LNCAP (cell line): ENCODE results near the gene STK26.

Experiments used
- TF ChIP-seq, protein P1 (sequence below): fragments of 450-650 bp; IDR thresholded peaks from 2 replicates; pipeline ENCODE4 v1.5.1; 2017; ENCODE audit warnings: mild to moderate bottlenecking

STK26 gene

DNA sequence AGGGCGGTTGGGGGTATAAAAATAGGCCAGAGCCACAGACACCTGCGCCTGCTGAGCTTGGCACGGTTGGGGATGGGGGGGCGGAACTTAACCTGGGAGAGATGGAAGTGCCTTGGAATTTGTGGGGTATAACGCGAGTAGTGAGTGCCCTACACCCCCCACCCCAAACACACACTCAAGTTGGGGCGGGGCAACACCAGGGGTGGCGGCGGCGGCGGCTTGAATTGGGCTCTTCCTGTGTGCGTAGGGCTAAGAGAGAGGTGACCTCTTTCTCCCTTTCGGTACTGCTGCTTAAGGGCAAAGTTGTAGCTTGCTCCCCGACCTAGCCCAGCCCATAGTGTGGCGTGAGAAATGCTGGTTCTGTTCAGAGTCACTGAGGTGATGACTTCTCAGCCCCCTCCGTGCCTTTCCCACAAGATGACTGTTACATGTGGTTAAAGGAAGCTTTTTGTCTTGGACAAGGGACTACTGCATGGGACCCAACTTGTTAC, 839 bp downstream of the STK26 start:
- TF ChIP-seq, protein P1, sequence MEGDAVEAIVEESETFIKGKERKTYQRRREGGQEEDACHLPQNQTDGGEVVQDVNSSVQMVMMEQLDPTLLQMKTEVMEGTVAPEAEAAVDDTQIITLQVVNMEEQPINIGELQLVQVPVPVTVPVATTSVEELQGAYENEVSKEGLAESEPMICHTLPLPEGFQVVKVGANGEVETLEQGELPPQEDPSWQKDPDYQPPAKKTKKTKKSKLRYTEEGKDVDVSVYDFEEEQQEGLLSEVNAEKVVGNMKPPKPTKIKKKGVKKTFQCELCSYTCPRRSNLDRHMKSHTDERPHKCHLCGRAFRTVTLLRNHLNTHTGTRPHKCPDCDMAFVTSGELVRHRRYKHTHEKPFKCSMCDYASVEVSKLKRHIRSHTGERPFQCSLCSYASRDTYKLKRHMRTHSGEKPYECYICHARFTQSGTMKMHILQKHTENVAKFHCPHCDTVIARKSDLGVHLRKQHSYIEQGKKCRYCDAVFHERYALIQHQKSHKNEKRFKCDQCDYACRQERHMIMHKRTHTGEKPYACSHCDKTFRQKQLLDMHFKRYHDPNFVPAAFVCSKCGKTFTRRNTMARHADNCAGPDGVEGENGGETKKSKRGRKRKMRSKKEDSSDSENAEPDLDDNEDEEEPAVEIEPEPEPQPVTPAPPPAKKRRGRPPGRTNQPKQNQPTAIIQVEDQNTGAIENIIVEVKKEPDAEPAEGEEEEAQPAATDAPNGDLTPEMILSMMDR, result no peak

DNA sequence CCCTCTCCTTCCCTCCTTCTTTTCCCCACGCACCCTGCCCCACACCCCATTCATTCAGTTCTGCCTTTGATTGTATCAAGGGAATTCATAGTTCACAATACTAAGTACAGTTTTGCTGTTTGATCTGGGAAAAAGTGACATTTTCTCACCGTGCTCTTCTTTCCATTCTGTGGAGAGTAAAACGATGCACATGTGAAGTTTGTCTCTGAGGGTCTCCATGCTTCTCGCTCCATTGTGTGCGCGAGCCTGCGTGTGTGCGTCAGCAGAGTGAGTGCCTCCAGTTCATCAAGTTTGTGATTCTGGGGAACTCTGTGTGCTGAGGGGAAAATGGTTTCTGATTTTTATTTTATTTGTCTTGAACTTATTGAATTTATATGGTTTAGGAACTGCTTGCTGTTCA, 1.9 kb downstream of the STK26 start:
- TF ChIP-seq, protein P1, result no peak

DNA sequence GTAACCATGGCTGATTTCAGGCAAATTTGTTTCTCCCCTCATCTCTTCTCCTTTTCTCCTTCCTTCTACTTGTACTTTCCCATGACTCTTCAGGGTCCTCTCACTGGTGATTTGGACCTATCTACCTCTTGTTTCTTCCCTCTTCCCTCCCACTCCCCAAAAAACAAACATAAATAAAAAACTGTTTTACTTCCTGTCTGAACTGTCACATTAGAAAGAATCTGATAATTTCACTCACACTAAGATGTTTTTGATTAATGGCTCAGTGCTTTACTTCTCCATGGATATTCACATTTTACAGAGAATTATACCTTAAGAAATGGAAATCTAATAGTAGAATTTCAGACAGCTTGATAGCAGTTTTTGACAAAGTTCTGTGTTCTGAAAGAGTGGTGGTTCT, 7.2 kb downstream of the STK26 start:
- TF ChIP-seq, protein P1, result no peak

DNA sequence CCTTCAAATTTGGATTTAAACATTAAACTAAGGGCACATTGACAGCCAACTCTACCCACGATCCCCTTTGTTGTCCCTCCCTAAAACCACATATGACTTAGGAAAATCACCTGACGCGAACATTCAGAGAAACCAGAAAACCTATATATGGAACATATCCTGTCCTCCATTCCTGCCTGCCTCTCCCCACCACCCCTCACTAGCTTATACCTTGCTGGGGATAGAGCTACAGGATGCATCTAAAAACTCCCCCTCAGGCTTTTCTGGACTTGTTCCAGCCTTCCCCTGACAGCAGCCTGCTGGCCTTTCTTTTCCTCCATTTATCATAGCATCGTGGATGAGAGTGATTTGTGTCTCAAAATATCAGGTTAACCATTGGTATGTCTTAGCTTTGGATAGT, 8.8 kb downstream of the STK26 start:
- TF ChIP-seq, protein P1, result no peak

DNA sequence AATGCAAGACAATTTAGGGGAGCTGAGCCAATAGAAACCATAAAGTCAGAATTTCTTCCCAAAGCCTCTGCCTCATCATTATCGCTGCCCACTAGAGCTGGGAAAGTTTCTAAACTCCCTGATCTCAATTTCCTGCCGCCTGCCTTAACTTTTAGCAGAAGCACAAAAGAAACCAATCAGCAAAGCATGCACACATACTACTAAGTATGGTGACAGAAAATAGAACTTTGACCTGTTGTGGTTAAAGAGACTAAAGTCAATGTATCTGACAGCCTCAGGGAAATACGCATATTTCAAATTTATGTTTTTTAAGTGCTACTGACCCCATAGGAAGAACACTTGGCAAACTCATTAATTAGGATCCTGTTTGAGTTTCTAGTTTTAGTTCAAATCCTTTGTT, 10.1 kb downstream of the STK26 start:
- TF ChIP-seq, protein P1, result no peak

DNA sequence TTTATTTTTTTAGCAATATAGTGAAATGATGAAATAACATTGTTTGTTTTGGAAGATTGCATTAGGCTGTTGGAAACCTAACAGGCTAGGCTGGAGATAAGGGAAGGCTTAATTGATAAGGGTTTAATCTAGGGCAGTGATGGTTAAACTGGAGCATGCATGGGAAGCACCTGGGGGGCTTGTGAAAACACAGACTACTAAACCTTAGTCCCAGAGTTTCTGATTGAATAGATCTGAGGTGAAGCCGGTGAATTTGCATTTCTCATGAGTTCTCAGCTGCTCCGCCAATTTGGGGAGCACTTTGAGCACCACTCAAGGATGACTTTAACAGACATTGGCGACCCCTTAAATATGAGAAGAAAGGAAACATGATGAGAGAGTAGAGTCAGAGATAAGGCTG, 11.5 kb downstream of the STK26 start:
- TF ChIP-seq, protein P1, result no peak

DNA sequence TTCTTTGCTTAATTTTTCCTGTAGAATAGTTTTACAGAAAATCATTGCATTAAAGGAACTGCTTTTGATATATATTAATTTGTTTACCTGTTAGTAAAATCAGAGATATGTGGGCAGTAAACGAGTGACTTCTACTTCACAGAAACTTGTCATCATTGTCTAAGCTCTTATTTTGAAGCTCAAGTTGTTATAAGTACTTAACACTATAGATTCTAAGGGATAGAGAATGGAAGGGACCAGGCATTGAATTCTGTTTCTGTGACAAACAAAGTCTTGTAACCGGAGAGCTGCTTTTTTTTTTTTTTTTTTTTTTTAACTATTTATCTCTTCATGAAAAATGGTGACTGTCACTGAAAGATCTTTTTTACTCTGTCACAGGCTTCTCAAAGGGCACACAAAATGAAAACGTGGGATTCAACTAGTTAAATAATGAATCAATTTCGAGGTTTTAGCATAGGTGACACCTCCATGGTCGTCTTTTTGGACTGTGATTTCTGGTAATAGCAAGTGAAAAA, 14.4 kb downstream of the STK26 start:
- TF ChIP-seq, protein P1, result no peak

DNA sequence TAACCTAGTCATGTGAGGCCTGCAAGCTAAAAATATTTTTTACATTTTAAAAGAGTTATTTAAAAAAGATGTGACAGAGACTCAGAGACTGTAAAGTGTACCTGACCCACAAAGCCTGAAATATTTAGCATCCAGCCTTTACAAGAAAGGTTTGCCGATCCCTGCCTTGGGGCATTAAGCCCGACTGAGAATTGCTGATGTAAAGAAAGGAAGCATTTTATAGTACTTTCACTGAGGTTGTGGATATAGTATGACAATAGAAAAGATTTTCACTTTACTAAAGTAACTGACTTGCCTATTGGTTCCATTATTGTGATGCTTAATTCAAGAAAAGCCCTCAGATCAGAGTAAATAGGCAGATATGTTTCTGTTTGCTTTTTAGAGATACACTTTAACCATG, 17.0 kb downstream of the STK26 start:
- TF ChIP-seq, protein P1, result no peak
